Endothelial cell of umbilical vein (primary cell): Measurements from ENCODE around the gene RNASEH2B.

Experiments used
- EZH2 ChIP-seq: IDR thresholded peaks from 2 replicates; pipeline ENCODE4 v1.6.1; 2012; ENCODE audit warnings: borderline replicate concordance, low read depth, mild to moderate bottlenecking, moderate library complexity, low read length, inconsistent platforms; ENCODE audit not compliant: severe bottlenecking
- POLR2A ChIP-seq: IDR thresholded peaks from 2 replicates; pipeline ENCODE4 v1.6.1; 2012; ENCODE audit warnings: low read depth, mild to moderate bottlenecking, control low read depth, low read length
- TF ChIP-seq, protein P1 (sequence below), 2 donors: IDR thresholded peaks; 1 replicate in 1 of 2; 2 replicates in 1 of 2; pipeline ENCODE4 v1.5.1; 2011; ENCODE audit warnings: low read length in 2 of 2, mild to moderate bottlenecking in 2 of 2, moderate library complexity in 2 of 2, control low read depth in 1 of 2, inconsistent platforms in 1 of 2, low read depth in 1 of 2; ENCODE audit not compliant: insufficient read depth in 1 of 2; ENCODE audit errors: extremely low read depth in 1 of 2

GRCh38 chr13:50888362-50888761 lies 21.2 kb upstream of the RNASEH2B start:
- TF ChIP-seq, protein P1, sequence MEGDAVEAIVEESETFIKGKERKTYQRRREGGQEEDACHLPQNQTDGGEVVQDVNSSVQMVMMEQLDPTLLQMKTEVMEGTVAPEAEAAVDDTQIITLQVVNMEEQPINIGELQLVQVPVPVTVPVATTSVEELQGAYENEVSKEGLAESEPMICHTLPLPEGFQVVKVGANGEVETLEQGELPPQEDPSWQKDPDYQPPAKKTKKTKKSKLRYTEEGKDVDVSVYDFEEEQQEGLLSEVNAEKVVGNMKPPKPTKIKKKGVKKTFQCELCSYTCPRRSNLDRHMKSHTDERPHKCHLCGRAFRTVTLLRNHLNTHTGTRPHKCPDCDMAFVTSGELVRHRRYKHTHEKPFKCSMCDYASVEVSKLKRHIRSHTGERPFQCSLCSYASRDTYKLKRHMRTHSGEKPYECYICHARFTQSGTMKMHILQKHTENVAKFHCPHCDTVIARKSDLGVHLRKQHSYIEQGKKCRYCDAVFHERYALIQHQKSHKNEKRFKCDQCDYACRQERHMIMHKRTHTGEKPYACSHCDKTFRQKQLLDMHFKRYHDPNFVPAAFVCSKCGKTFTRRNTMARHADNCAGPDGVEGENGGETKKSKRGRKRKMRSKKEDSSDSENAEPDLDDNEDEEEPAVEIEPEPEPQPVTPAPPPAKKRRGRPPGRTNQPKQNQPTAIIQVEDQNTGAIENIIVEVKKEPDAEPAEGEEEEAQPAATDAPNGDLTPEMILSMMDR (IDR thresholded peaks at IDR 0.05; ENCODE audit: extremely low read depth in 1 of 2, insufficient read depth in 1 of 2, low read depth in 1 of 2, low read length in 2 of 2): no peak
- TF ChIP-seq POLR2A (no peak), EZH2 (no peak)
